GM06990 (cell line): ENCODE results near the gene NFKB1.
"Not testable (repeated sequence)": the region's sequence is repeated elsewhere in the genome, so short reads cannot be mapped to it uniquely, and the experiment has no call there.

Source experiments
- DNase-seq: peaks from one replicate; pipeline ENCODE4 v3.0.0-alpha.2; 2011; ENCODE audit not compliant: insufficient read length; ENCODE audit errors: extremely low read depth
- H3K27me3 ChIP-seq: replicated peaks from 2 replicates; pipeline ENCODE4 v1.6.0; 2011; ENCODE audit warnings: low read length; ENCODE audit not compliant: control insufficient read depth, insufficient read depth
- H3K36me3 ChIP-seq: 2 replicates; pipeline ENCODE4 v1.5.1; 2011; ENCODE audit warnings: low read length; ENCODE audit not compliant: control insufficient read depth, insufficient read depth
- H3K4me3 ChIP-seq: replicated peaks from 2 replicates; pipeline ENCODE4 v1.5.1; 2011; ENCODE audit warnings: low read depth, mild to moderate bottlenecking, control low read depth, low read length
- TF ChIP-seq, protein P1 (sequence below): IDR thresholded peaks from 2 replicates; pipeline ENCODE4 v1.5.1; 2011; ENCODE audit warnings: low read length, control low read depth, mild to moderate bottlenecking, inconsistent platforms; ENCODE audit not compliant: insufficient read depth, poor library complexity, severe bottlenecking

The NFKB1 gene

DNA sequence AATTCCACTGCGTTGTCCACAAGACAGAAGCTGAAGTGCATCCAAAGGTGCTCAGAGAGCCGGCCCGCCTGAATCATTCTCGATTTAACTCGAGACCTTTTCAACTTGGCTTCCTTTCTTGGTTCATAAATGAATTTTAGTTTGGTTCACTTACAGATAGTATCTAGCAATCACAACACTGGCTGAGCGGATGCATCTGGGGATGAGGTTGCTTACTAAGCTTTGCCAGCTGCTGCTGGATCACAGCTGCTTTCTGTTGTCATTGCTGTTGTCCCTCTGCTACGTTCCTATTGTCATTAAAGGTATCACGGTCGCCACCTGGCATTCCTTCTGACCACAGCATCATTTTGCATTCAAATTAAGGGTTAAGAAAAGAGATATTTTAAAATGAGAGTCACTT, 115.5 kb downstream of the NFKB1 start:
- H3K36me3 ChIP-seq, result peaks cover 28% of the 10 kb centered on the region
- TF ChIP-seq, protein P1, sequence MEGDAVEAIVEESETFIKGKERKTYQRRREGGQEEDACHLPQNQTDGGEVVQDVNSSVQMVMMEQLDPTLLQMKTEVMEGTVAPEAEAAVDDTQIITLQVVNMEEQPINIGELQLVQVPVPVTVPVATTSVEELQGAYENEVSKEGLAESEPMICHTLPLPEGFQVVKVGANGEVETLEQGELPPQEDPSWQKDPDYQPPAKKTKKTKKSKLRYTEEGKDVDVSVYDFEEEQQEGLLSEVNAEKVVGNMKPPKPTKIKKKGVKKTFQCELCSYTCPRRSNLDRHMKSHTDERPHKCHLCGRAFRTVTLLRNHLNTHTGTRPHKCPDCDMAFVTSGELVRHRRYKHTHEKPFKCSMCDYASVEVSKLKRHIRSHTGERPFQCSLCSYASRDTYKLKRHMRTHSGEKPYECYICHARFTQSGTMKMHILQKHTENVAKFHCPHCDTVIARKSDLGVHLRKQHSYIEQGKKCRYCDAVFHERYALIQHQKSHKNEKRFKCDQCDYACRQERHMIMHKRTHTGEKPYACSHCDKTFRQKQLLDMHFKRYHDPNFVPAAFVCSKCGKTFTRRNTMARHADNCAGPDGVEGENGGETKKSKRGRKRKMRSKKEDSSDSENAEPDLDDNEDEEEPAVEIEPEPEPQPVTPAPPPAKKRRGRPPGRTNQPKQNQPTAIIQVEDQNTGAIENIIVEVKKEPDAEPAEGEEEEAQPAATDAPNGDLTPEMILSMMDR, result no peak

DNA sequence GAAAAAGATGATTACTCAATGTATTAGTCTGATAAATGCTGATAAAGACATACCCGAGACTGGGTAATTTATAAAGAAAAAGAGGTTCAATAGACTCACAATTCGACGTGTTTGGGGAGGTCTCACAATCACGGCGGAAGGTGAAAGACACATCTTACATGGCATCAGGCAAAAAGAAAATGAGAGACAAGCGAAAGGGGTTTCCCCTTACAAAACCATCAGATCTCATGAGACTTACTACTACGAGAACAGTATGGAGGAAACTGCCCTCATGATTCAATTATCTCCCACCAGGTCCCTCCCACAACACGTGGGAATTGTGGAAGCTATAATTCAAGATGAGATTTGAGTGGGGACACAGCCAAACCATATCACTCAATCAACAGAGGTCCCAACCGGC, 117.9 kb downstream of the NFKB1 start:
- peaks cover 14% of the 10 kb centered on the region for H3K36me3 ChIP-seq
- DNase-seq, H3K4me3 ChIP-seq, H3K27me3 ChIP-seq: not testable (repeated sequence)

More for the DNA sequence above, 115.5 kb downstream of the NFKB1 start:
- Histone ChIP-seq H3K27me3 (no peaks in the 10 kb centered on the region), H3K4me3 (no peak overlapping the region)
- no peak for DNase-seq

DNA sequence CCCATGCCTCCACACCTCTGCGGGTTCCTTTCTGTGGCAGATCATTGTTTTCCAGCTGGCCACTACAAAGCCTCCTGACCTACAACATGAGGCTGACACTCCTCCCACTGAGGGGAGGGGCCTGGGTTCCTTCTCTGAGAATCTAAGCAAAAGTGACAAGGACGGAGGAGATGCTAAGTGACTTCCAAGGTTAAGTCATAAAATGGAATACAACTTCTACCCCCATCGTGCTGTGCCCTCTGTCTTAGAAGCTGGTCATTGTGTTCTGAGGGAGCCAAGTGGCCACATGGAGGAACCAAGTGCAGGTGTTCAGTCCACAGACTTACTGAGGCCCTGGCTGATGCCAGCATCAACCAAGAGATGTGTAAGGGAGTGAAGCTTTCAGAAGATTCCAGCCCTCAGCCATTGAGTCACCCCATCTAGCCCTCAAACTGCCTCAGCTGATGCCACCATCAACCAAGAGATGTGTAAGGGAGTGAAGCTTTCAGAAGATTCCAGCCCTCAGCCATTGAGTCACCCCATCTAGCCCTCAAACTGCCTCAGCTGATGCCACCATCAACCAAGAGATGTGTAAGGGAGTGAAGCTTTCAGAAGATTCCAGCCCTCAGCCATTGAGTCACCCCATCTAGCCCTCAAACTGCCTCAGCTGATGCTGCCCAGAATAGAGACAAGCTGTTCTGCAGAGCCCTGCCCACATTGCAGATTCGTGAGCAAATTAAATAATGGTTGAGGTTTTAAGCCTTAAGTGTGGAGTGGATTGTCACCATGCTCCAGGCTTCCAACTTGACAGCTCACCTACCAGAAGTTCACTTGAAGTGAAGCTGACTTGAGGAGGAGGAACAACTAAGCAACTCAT, 118.8 kb downstream of the NFKB1 start:
- H3K4me3 ChIP-seq, H3K36me3 ChIP-seq, DNase-seq, H3K27me3 ChIP-seq: not testable (repeated sequence)

DNA sequence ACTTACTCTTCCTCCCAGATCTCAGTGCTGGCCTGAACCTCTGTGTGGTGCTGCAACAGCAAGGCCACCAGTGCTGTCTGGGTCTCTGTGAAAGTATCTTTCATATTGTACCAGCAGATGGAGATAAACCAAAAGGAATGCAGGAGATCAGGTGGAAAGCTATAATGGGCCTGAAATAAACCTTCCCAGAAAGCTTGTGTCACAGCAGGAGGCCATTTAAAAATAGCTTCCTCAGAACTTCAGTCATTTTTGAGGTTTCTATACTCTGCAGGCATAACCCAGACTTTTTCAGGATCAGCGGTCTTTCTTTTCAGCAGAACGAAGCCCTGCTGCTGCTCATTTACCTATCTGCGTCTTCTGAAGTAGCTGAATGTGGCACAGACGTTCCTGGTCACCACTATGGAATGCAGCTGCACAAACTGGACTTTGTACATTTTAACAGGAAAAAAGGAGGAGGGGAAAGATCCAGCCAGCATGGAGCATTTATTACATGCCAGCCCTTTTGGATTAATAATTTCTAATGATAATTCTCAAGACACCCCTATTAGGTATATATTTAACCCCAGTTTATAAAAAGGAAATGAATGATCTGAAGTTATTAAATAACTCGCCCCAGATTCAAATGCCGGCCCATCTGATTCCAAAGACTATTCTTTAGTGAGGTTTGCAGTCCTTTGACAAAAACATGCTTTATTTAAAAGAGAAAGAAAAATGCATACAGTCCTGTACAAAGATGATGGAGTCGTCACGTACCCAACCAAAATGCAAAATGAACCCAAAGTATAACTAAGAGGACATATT, 119.7 kb downstream of the NFKB1 start:
- no peak for DNase-seq
- H3K36me3 ChIP-seq, result peaks cover 7% of the 10 kb centered on the region
- H3K4me3 ChIP-seq, result no peak overlapping the region
- H3K27me3 ChIP-seq, result no peaks in the 10 kb centered on the region
- TF ChIP-seq, protein P1, result peak; percentile 42

DNA sequence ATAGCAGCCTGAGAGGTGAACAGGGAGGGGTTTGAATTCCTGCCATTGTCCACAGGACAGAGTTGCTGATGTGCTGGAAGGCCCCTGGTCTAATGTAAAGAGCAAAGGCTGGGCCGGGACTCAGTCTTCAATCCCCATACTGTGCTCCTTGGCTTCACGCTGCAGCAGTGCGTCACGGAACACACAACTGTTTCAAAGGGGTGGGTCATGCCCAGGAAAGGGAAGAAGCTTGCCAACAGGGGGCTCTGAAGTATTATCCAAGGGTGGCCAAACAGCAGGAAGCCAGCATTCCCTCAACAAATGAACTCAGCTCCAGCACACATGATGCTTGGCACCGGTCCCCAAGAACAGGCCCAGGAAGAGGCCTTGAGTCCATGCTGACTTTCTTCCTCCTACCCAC, 122.5 kb downstream of the NFKB1 start:
- no peak overlapping the region for H3K4me3 ChIP-seq
- no peaks in the 10 kb centered on the region for H3K36me3 ChIP-seq
- no peak for DNase-seq
- TF ChIP-seq, protein P1, result no peak
- no peaks in the 10 kb centered on the region for H3K27me3 ChIP-seq

DNA sequence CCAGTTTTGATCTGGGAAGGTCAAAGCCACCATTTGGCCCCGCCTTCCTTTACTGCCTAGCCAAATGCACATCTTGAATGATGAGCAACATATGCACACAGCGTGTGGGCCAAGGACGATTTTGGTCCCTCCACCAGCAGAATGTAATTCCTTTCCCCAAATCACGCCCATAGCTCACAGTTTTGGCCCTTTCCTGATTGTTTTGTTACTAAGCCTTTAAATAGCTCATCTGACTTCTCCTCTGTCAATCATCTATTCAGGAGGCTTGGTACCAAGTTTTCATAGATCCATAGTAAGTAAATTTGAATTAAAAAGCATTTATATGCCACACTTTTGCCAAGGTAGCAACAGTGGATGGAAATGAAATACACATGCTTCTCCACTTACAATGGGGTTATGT, 123.3 kb downstream of the NFKB1 start:
- H3K27me3 ChIP-seq, result no peaks in the 10 kb centered on the region
- TF ChIP-seq, protein P1, result no peak
- DNase-seq, result no peak
- no peaks in the 10 kb centered on the region for H3K36me3 ChIP-seq
- H3K4me3 ChIP-seq, result no peak overlapping the region
